ENCODE results near the gene FLT4. TPM values are rescaled to one million over a fixed set of nuclear protein-coding genes. Genes with fewer than 3 reads are reported as not detected.

FLT4 gene
- total RNA-seq, 4 donors from 2014 or later, result 7.6 to 15.2 (median 10.4) TPM

GRCh38 chr5:180646963-180647305 is 2.5 kb downstream of the FLT4 start:
- TF ChIP-seq POLR2AphosphoS5 (IDR thresholded peaks at IDR 0.05), result no peak
- TF ChIP-seq CTCF (IDR thresholded peaks at IDR 0.05), result no peak
- TF ChIP-seq EP300 (IDR thresholded peaks at IDR 0.05), result no peak
- no peak for TF ChIP-seq POLR2A (IDR thresholded peaks at IDR 0.05)
- Histone ChIP-seq H3K9me3 (no peaks in the 10 kb centered on the region), H3K4me3 (no peak overlapping the region), H3K36me3 (no peaks in the 10 kb centered on the region), H3K4me1 (peaks cover 0 to 25% (median 8%) of the 10 kb centered on the region in 3 donors), H3K27ac (no peak overlapping the region), H3K27me3 (peaks cover 79% of the 10 kb centered on the region)
- WGBS, 2 donors (ENCODE audit: low coverage in 1 of 2), result no CpG with 5 or more reads among the region's 1 CpG
- ATAC-seq, result no peak

GRCh38 chr5:180646289-180646962 is 3.0 kb downstream of the FLT4 start:
- TF ChIP-seq EP300 (IDR thresholded peaks at IDR 0.05), result no peak
- TF ChIP-seq CTCF (IDR thresholded peaks at IDR 0.05), result no peak
- TF ChIP-seq POLR2A (IDR thresholded peaks at IDR 0.05), result no peak
- TF ChIP-seq POLR2AphosphoS5 (IDR thresholded peaks at IDR 0.05), result no peak
- peak overlapping the region in 1 of 4 donors; percentile 31 for H3K27ac ChIP-seq
- no peak overlapping the region for H3K4me3 ChIP-seq
- H3K36me3 ChIP-seq, result no peaks in the 10 kb centered on the region
- no peaks in the 10 kb centered on the region for H3K9me3 ChIP-seq
- peaks cover 0 to 25% (median 8%) of the 10 kb centered on the region in 3 donors for H3K4me1 ChIP-seq
- peaks cover 75% of the 10 kb centered on the region for H3K27me3 ChIP-seq
- no peak for ATAC-seq
- WGBS, 2 donors (ENCODE audit: low coverage in 1 of 2), result 60% methylated on average over 1 of the region's 10 CpGs; no CpG with 5 or more reads in 1 of the 2 donors

GRCh38 chr5:180645274-180646204 is 3.9 kb downstream of the FLT4 start:
- Histone ChIP-seq H3K27ac (peak overlapping the region in 2 of 4 donors; percentile 9 to 54), H3K36me3 (no peaks in the 10 kb centered on the region), H3K4me3 (no peak overlapping the region), H3K27me3 (peaks cover 75% of the 10 kb centered on the region), H3K4me1 (peaks cover 0 to 25% (median 8%) of the 10 kb centered on the region in 3 donors), H3K9me3 (no peaks in the 10 kb centered on the region)
- peak; percentile 23 for ATAC-seq
- TF ChIP-seq POLR2AphosphoS5 (IDR thresholded peaks at IDR 0.05), result no peak
- TF ChIP-seq CTCF (IDR thresholded peaks at IDR 0.05), result no peak
- no peak for TF ChIP-seq POLR2A (IDR thresholded peaks at IDR 0.05)
- TF ChIP-seq EP300 (IDR thresholded peaks at IDR 0.05), result no peak
- 38 to 55% methylated on average over 3 to 4 of the region's 34 CpGs for WGBS, 2 donors (ENCODE audit: low coverage in 1 of 2)

GRCh38 chr5:180644825-180645273 is 4.6 kb downstream of the FLT4 start:
- Histone ChIP-seq H3K27ac (peak overlapping the region in 1 of 4 donors; percentile 9), H3K36me3 (no peaks in the 10 kb centered on the region), H3K27me3 (peaks cover 75% of the 10 kb centered on the region), H3K4me1 (peaks cover 0 to 20% (median 8%) of the 10 kb centered on the region in 3 donors), H3K9me3 (no peaks in the 10 kb centered on the region), H3K4me3 (no peak overlapping the region)
- no peak for ATAC-seq
- no peak for TF ChIP-seq CTCF (IDR thresholded peaks at IDR 0.05)
- no peak for TF ChIP-seq POLR2AphosphoS5 (IDR thresholded peaks at IDR 0.05)
- no peak for TF ChIP-seq EP300 (IDR thresholded peaks at IDR 0.05)
- TF ChIP-seq POLR2A (IDR thresholded peaks at IDR 0.05), result no peak
- 42 to 55% methylated on average over 4 to 5 of the region's 14 CpGs for WGBS, 2 donors (ENCODE audit: low coverage in 1 of 2)
